ENCODE measurements around the gene GHR.

- TF ChIP-seq CTCF (IDR thresholded peaks at IDR 0.05) (no peak), POLR2AphosphoS5 (IDR thresholded peaks at IDR 0.05) (no peak)
Measured at GRCh38 chr5:42404366-42404765, 18.9 kb upstream of the GHR start.
